Stimulated activated CD4-positive, alpha-beta T cell treated with anti-CD3 and anti-CD28 coated beads, Interleukin-15, amount 100 ng/mL, for 48 hours (primary cell): Measurements from ENCODE around the gene CCDC92.
"Not testable (repeated sequence)": the region's sequence is repeated elsewhere in the genome, so short reads cannot be mapped to it uniquely, and the experiment has no call there.

Experiments
- DNase-seq, 2 donors: peaks; one replicate each; pipeline ENCODE4 v3.0.0-alpha.2; 2020; ENCODE audit warnings: low read depth in 2 of 2

Gene CCDC92

DNA sequence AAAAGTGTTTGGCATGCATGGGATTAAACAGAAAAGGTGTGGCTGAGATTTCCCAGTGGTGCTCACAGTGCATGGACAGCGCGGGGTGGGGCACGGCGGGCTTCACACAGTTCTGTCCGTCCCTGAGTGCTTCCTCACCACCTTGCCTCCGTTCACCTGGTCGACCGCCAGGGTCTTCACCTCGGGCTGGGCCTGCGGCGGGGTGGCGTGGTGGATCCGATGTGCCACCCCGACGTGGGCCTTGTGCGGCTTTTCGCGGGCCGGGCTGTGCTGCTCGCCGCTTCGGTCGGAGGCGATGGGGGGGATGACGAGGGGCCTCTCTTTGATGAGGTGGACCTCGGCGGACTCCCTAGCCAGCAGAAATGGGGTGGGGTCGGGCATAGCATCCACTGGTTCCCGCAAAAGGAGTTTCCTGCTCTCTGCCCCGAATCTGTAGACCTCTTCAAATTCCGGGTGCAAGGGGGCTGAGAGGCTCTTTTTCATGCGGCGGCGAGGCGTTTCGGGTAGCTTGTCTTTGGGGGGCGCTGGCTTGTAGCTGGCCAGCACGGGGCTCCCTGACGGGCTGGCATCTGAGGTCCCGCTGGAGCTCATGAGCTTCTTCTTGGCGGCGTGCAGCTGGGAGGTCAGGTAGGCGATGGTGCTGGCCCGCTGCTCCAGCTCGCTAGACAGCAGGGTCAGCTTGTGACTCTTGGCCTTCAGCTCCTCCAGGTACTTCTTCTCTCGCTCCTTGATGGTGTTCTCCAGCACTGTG is 35.5 kb downstream of the CCDC92 start:
- no peak for DNase-seq

GRCh38 chr12:123936471-123936870 is 36.2 kb downstream of the CCDC92 start:
- no peak for DNase-seq

- no peak for DNase-seq
Observed at GRCh38 chr12:123935956-123936355, 36.7 kb downstream of the CCDC92 start.

- DNase-seq, result no peak
Observed at GRCh38 chr12:123934829-123935228, 37.8 kb downstream of the CCDC92 start.

GRCh38 chr12:123934016-123934620 is 38.5 kb downstream of the CCDC92 start:
- no peak for DNase-seq

DNA sequence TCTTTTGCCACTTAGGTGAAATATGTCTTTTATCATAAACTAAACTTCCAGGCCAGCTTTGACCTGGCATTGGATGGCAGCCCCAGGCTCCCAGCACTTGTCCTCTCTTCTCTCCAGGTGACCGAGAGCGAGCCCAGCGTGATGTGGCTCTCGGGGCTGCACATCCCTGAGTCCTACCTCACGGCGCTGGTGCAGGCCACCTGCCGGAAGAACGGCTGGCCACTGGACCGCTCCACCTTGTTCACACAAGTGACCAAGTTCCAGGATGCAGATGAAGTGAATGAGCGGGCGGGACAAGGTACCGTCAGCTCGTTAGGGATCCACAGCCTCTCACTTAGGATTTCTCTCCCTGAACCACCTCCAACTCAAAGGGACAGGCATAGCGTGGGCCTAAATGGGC is 39.4 kb downstream of the CCDC92 start:
- DNase-seq, result no peak

DNA sequence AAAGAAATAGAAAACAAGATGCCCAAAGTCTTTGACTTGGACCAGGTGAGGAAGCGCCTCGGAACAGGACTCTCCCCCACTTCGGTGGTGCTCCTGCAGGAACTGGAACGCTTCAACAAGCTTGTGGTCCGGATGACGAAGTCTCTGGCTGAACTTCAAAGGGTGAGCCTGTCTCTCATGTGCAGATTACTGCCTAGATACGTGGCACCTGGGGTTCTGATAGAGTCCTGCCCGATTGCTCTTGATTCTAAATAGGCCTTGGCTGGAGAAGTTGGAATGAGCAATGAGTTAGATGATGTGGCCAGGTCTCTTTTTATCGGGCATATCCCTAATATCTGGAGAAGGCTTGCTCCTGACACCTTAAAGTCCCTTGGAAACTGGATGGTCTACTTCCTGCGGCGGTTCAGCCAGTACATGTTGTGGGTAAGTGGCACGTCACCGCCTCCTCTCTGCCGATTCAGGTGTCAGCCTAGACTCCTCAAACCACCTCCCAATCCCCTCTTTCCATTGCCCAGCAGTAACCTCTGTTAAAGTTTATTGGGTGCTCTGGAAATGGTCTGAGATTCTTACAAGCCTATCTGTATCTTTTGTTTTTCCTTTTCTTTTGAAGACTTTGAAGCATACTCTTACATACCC is 40.8 kb downstream of the CCDC92 start:
- DNase-seq, result peak in 1 of 2 donors; percentile 18

- DNase-seq, result no peak
Observed at GRCh38 chr12:123929946-123930583, 42.6 kb downstream of the CCDC92 start.

GRCh38 chr12:123928897-123929296 is 43.7 kb downstream of the CCDC92 start:
- no peak for DNase-seq

DNA sequence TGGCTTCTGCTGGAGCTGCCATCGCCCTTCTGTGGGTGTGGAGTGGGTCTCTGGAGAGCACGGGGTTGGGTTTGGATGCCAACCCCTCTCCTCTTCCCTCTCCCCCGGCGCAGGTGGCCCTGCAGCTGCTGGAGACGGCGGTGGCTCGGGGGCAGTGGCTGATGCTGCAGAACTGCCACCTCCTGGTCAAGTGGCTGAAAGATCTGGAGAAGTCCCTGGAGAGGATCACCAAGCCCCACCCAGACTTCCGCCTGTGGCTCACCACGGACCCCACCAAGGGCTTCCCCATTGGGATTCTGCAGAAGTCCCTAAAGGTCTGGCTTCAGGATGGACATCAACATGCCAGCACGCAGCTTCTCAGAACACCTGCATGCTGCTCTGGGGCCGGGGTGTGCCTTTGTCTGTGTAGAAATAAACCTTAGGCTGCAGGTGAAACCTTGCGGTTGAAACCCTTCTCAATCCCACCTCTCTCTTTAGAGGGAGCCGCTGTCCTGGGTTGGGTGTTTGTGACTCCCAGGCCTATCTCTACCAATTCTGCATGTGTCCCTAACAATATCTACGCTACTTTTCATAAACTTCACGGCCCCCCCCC is 44.3 kb downstream of the CCDC92 start:
- DNase-seq, result no peak

- no peak for DNase-seq
Observed at GRCh38 chr12:123924539-123924938, 48.1 kb downstream of the CCDC92 start.

DNA sequence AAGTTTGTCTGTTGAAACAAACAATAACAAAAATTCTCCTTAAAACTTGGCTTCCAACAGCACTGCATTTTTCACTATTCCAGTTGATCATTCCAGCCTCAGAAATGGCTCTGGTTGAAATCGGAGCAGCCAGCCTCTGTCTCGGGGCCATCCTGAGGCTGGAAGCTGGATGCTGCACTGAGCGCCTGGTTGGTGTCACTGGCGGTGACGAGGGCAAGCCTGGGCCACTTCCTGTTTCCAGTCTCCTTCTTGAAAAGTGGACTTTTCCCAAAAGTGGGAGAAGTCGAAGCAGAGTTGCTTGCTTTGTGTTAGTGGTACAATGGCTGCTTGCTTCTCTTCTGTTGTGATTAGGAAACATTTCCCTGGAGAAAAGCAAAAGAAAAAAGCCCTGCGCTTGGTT is 48.7 kb downstream of the CCDC92 start:
- no peak for DNase-seq

GRCh38 chr12:123923038-123923437 is 49.6 kb downstream of the CCDC92 start:
- no peak for DNase-seq

DNA sequence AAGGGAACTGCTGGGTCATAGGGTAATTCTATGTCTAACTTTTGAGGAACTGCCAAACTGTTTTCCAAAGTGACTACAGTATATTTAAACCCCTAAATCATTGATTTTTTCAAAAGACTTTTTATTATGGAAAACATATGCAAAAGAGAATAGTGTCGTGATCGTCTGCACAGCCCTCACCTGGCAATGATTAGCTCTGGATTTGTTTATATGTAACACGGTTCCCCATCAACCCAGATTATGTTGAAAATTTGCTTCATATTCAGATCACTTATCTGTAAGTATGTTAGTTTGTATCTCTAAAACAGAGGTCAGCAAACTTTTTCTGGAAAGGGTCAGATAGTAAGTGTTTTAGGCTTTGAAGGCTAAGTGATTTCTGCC is 52.7 kb downstream of the CCDC92 start:
- no peak for DNase-seq

DNA sequence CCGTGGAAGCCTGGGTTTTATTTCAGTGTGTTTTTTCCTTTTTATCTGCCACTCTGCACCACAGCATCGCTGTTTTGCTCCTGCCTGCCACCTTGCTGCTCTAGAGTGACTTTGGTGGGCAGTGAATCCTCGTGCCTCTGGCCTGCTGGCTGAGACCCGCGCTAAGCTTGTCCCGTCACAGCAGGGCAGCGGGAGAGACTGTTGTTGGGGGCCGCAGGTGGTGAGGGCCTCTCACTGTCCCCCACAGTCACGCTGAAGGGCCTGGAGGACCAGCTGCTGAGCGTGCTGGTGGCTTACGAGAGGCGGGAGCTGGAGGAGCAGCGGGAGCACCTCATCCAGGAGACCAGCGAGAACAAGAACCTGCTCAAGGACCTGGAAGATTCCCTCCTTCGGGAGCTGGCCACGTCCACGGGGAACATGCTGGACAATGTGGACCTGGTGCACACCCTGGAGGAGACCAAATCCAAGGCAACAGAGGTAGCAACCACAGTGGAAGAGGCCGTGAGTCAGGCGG is 55.2 kb downstream of the CCDC92 start:
- DNase-seq, result no peak

DNA sequence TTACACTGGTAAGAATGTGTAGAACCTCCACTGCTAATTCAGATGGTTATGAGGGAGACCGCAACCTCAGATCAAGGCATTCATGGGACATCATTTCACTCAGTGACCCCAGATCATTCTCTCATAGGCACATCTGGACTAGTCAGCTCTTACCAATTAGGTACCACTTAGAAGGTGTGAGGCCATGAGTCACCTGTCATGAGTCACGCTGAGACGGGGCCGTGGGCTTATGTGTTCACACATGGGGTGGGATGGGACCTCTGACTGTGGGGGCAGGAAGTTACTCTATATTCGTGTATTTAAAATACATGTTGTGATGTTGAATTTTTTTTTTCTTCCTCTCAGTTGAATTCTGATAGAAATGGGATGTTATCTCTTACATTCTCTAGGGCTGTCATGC is 55.9 kb downstream of the CCDC92 start:
- DNase-seq, result peak; percentile 46 to 65

DNA sequence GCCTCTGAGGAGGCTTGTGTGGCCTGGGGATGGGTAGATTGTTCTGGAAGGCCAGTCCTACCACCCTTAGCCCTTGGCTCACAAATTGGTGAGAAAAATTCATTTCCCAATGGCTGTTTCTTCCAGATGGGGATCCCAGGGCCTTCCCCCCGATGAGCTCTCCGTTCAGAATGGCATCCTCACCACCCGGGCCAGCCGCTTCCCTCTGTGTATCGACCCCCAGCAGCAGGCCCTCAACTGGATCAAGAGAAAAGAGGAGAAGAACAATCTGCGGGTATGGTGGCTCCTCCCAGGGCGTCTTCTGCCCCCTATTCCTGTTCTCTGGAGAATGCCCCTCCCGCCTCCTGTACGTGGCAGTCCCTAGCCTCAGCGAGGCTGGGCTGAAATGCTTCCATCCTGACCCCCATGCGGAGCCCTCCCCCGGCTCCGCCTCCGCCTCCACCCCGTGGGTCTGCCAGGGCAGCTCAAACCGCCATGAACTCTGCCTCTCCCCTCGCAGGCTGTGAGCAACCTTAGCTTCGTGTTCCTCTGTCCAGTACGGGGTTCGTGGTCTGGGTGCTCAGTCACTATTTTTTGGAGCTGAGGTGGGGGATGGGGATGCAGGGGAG is 57.8 kb downstream of the CCDC92 start:
- no peak for DNase-seq

GRCh38 chr12:123912415-123913380 is 59.9 kb downstream of the CCDC92 start:
- no peak for DNase-seq

- DNase-seq, result not testable (repeated sequence)
Observed at GRCh38 chr12:123911672-123912409, 60.8 kb downstream of the CCDC92 start.

GRCh38 chr12:123910761-123911193 is 61.9 kb downstream of the CCDC92 start:
- no peak for DNase-seq
